ENCODE results near the gene WDPCP. TPM values are rescaled to one million over a fixed set of nuclear protein-coding genes. Genes with fewer than 3 reads are reported as not detected.
A peak's percentile ranks its signal among the peaks of the same experiment; 100 is the strongest.

The WDPCP gene
- total RNA-seq, 3 donors from 2014 or later, result 5.3 to 15.4 (median 7.5) TPM

- no peak for TF ChIP-seq CTCF (IDR thresholded peaks at IDR 0.05)
- intact Hi-C loops (cut with DNase I, micrococcal nuclease), result no loop called here
- ATAC-seq, result no peak
These were observed 8.2 kb upstream of the WDPCP start for GRCh38 chr2:63596401-63596883.

GRCh38 chr2:63594660-63595059 lies 6.4 kb upstream of the WDPCP start:
- no peak for TF ChIP-seq CTCF (IDR thresholded peaks at IDR 0.05)
- peaks cover 2% of the 10 kb centered on the region for H3K4me1 ChIP-seq (ENCODE audit: low read depth)
- ATAC-seq, result no peak
- H3K36me3 ChIP-seq (ENCODE audit: low read depth), result no peaks in the 10 kb centered on the region
- intact Hi-C loops (cut with DNase I, micrococcal nuclease), result no loop called here
- H3K4me3 ChIP-seq, result no peak overlapping the region
- no peak for DNase-seq
- no peaks in the 10 kb centered on the region for H3K9me3 ChIP-seq

More at GRCh38 chr2:63596401-63596883, 8.2 kb upstream of the WDPCP start:
- Histone ChIP-seq H3K36me3 (ENCODE audit: low read depth) (no peaks in the 10 kb centered on the region), H3K9me3 (no peaks in the 10 kb centered on the region), H3K4me3 (no peak overlapping the region), H3K4me1 (ENCODE audit: low read depth) (no peaks in the 10 kb centered on the region)
- no peak for DNase-seq

- no peak for ATAC-seq
- intact Hi-C loops (cut with DNase I, micrococcal nuclease), result no loop called here
- Histone ChIP-seq H3K36me3 (ENCODE audit: low read depth) (peaks cover 3% of the 10 kb centered on the region), H3K9me3 (no peaks in the 10 kb centered on the region), H3K4me3 (no peak overlapping the region), H3K4me1 (ENCODE audit: low read depth) (peaks cover 5% of the 10 kb centered on the region)
- no peak for DNase-seq
- TF ChIP-seq CTCF (IDR thresholded peaks at IDR 0.05), result no peak
These were observed 3.4 kb upstream of the WDPCP start for GRCh38 chr2:63591566-63592175.

GRCh38 chr2:63590626-63591408 lies 2.5 kb upstream of the WDPCP start:
- Histone ChIP-seq H3K9me3 (no peaks in the 10 kb centered on the region), H3K36me3 (ENCODE audit: low read depth) (peaks cover 3% of the 10 kb centered on the region), H3K4me1 (ENCODE audit: low read depth) (peaks cover 5% of the 10 kb centered on the region), H3K4me3 (no peak overlapping the region)
- peak in 1 of 3 donors; percentile 48 for DNase-seq
- no peak for ATAC-seq
- no peak for TF ChIP-seq CTCF (IDR thresholded peaks at IDR 0.05)
- intact Hi-C loops (cut with DNase I, micrococcal nuclease), result no loop called here

GRCh38 chr2:63589148-63589958 lies 1.1 kb upstream of the WDPCP start:
- Histone ChIP-seq H3K4me3 (peak overlapping the region; percentile 47), H3K9me3 (no peaks in the 10 kb centered on the region), H3K36me3 (ENCODE audit: low read depth) (peaks cover 3% of the 10 kb centered on the region), H3K4me1 (ENCODE audit: low read depth) (peaks cover 5% of the 10 kb centered on the region)
- intact Hi-C loops (cut with DNase I, micrococcal nuclease), result no loop called here
- peak; percentile 11 for ATAC-seq
- no peak for TF ChIP-seq CTCF (IDR thresholded peaks at IDR 0.05)
- DNase-seq, result no peak

All from mucosa of descending colon (tissue), 3 donors.